IPS-NIHi7 (cell line): ENCODE measurements around the gene NUPR1.
"Not testable (repeated sequence)": the region's sequence is repeated elsewhere in the genome, so short reads cannot be mapped to it uniquely, and the experiment has no call there.

Experiments
- DNase-seq: peaks from one replicate; pipeline ENCODE4 v3.0.0; 2012; ENCODE audit warnings: mixed read lengths; ENCODE audit errors: extremely low spot score

The NUPR1 gene

GRCh38 chr16:28498666-28499381, 40.0 kb downstream of the NUPR1 start:
- no peak for DNase-seq

- DNase-seq: peak; percentile 8
Measured at GRCh38 chr16:28497861-28498599, 40.7 kb downstream of the NUPR1 start.

GRCh38 chr16:28497386-28497785, 41.4 kb downstream of the NUPR1 start:
- DNase-seq: no peak

- peak; percentile 10 for DNase-seq
Measured at GRCh38 chr16:28496844-28497243, 41.9 kb downstream of the NUPR1 start.

- DNase-seq: no peak
Measured at GRCh38 chr16:28495795-28496749, 42.7 kb downstream of the NUPR1 start.

GRCh38 chr16:28495098-28495793, 43.5 kb downstream of the NUPR1 start:
- no peak for DNase-seq

- DNase-seq: peak; percentile 9
Measured at GRCh38 chr16:28494121-28494851, 44.5 kb downstream of the NUPR1 start, which contains the start of gene APOBR. Gene APOBR (plus strand): TSS chr16:28494643. CDS start chr16:28494682, 39 bp downstream.

GRCh38 chr16:28492511-28492910, 46.3 kb downstream of the NUPR1 start:
- no peak for DNase-seq

GRCh38 chr16:28491970-28492474, 46.8 kb downstream of the NUPR1 start, which contains the start of gene CLN3:
Gene CLN3 (minus strand): TSS chr16:28492074. CDS start chr16:28491759, 315 bp downstream.
- DNase-seq: peak; percentile 95

GRCh38 chr16:28491230-28491969, 47.4 kb downstream of the NUPR1 start:
- peak; percentile 69 for DNase-seq

GRCh38 chr16:28486266-28486665, 52.5 kb downstream of the NUPR1 start:
- no peak for DNase-seq

GRCh38 chr16:28483361-28483760, 55.4 kb downstream of the NUPR1 start:
- DNase-seq: not testable (repeated sequence)
